Nephron progenitor cell (in vitro differentiated cells): ENCODE data around the gene SPAG16.

Experiments used
- DNase-seq: peaks from one replicate; pipeline ENCODE4 v3.0.0; 2021
- H3K27ac Mint-ChIP-seq: 2 replicates; pipeline ENCODE4 v1.8.0; 2021; ENCODE audit warnings: mild to moderate bottlenecking, moderate library complexity, mixed read lengths
- H3K27me3 Mint-ChIP-seq: 2 replicates; pipeline ENCODE4 v1.8.0; 2021; ENCODE audit warnings: mild to moderate bottlenecking, low read depth, mixed read lengths; ENCODE audit not compliant: poor library complexity
- H3K36me3 Mint-ChIP-seq: 2 replicates; pipeline ENCODE4 v1.8.0; 2021; ENCODE audit warnings: low read depth, mixed read lengths
- H3K4me1 Mint-ChIP-seq: 2 replicates; pipeline ENCODE4 v1.8.0; 2021; ENCODE audit warnings: mixed read lengths
- H3K4me3 Mint-ChIP-seq: 2 replicates; pipeline ENCODE4 v1.8.0; 2021; ENCODE audit warnings: mild to moderate bottlenecking, moderate library complexity, mixed read lengths
- H3K9me3 Mint-ChIP-seq: 2 replicates; pipeline ENCODE4 v1.8.0; 2021; ENCODE audit warnings: mild to moderate bottlenecking, moderate library complexity, mixed read lengths
- TF ChIP-seq, protein P1 (sequence below): fragments of 200-600 bp; sonication (generic); IDR thresholded peaks from 2 replicates; pipeline ENCODE4 v1.5.0; 2021; ENCODE audit warnings: antibody characterized with exemption

The SPAG16 gene

DNA sequence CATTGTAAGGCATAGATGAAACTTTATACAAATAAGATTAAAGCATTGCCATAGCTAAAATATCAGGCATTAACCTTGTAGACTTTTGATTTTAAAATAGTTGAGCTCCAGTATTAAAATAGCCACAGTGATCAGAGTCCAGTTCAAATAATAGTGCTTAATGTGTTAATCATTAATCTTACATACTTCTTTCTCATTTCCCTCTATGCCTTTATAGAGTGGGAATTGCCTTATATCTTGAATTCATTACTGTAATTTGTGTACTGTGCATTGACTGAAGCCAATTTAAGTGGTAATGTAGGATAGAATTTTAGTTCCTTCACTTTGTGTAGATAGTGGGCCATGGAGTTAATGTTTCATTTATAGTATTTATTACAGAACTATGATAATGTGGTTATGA is 577.4 kb downstream of the SPAG16 start:
- Mint-ChIP-seq H3K27ac (no peak overlapping the region), H3K9me3 (peaks cover 4% of the 10 kb centered on the region), H3K36me3 (no peaks in the 10 kb centered on the region), H3K27me3 (no peaks in the 10 kb centered on the region), H3K4me1 (no peaks in the 10 kb centered on the region), H3K4me3 (no peak overlapping the region)
- TF ChIP-seq, protein P1, sequence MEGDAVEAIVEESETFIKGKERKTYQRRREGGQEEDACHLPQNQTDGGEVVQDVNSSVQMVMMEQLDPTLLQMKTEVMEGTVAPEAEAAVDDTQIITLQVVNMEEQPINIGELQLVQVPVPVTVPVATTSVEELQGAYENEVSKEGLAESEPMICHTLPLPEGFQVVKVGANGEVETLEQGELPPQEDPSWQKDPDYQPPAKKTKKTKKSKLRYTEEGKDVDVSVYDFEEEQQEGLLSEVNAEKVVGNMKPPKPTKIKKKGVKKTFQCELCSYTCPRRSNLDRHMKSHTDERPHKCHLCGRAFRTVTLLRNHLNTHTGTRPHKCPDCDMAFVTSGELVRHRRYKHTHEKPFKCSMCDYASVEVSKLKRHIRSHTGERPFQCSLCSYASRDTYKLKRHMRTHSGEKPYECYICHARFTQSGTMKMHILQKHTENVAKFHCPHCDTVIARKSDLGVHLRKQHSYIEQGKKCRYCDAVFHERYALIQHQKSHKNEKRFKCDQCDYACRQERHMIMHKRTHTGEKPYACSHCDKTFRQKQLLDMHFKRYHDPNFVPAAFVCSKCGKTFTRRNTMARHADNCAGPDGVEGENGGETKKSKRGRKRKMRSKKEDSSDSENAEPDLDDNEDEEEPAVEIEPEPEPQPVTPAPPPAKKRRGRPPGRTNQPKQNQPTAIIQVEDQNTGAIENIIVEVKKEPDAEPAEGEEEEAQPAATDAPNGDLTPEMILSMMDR: no peak
- DNase-seq: no peak

DNA sequence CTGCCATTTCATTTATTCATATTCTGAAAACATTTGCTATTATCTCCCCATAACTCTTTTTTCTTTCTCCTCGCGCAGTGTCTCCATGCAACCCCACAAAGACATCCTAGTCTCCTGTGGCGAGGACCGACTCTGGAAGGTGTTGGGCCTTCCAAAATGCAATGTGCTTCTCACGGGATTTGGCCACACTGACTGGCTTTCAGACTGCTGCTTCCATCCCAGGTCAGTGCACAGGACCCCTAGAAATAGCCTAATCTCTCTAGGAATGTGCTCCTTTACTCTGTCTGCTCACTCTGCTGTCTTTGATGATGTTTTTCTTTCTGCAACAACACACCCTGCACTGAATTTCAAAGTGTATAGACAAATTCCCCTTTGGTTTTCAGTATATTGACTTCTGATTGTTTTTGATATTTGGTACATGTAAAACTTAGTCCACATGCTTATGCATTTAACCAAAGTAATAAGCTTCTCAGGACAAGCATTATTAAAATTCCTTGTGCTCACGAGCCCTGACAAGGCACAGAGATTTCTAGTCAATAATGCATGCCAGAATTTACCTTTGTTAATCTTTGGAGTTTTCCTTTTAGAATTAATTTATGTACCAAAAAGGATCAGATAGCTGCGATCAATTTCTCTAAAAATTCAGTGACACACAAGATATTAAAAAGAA is 578.3 kb downstream of the SPAG16 start:
- TF ChIP-seq, protein P1: no peak
- H3K27ac Mint-ChIP-seq: no peak overlapping the region
- DNase-seq: peak; percentile 3

DNA sequence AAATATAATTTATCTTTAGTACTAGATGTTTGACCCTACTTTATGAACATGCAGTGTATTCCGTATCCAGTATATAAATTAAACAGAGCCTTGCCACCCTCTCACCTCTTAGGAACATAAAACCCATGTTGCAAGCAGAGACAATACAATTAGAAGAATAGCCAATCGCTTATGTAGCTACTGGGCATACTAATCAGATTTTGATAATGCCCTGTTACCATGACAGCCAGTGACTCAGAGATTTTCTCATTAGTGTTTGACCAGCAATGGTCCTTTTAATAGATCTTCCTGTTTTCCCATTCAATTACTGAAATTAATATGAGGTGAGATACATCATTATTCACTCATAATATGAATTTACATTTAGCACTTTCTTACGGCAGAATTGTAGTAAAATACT is 579.3 kb downstream of the SPAG16 start:
- Mint-ChIP-seq H3K27ac (no peak overlapping the region), H3K36me3 (no peaks in the 10 kb centered on the region), H3K4me1 (no peaks in the 10 kb centered on the region), H3K4me3 (no peak overlapping the region), H3K9me3 (peaks cover 4% of the 10 kb centered on the region), H3K27me3 (no peaks in the 10 kb centered on the region)
- no peak for DNase-seq
- TF ChIP-seq, protein P1: no peak

More for the DNA sequence above, 578.3 kb downstream of the SPAG16 start:
- Mint-ChIP-seq H3K27me3 (no peaks in the 10 kb centered on the region), H3K4me3 (no peak overlapping the region), H3K9me3 (peaks cover 4% of the 10 kb centered on the region), H3K4me1 (no peaks in the 10 kb centered on the region), H3K36me3 (no peaks in the 10 kb centered on the region)

DNA sequence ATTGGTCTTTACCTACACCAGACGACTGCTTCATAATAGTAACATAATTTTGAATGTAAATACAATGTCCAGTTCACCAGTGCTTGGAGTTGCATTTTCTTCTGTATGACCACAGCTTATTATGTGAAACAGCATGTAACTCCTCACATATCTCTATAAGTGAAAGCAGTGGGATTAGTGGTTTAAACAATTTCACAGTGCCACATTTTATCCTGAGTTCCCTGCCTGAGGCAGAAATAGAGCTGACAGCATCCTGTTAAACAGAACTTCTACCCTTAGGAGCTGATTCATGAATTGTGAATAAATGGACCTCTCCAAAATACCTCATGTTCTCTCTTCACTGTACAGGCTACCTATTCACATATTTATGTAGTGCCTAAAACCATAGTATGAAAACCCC is 584.3 kb downstream of the SPAG16 start:
- H3K4me1 Mint-ChIP-seq: no peaks in the 10 kb centered on the region
- TF ChIP-seq, protein P1: no peak
- H3K27ac Mint-ChIP-seq: no peak overlapping the region
- no peaks in the 10 kb centered on the region for H3K27me3 Mint-ChIP-seq
- H3K4me3 Mint-ChIP-seq: no peak overlapping the region
- no peak for DNase-seq
- H3K36me3 Mint-ChIP-seq: no peaks in the 10 kb centered on the region
- peaks cover 8% of the 10 kb centered on the region for H3K9me3 Mint-ChIP-seq

DNA sequence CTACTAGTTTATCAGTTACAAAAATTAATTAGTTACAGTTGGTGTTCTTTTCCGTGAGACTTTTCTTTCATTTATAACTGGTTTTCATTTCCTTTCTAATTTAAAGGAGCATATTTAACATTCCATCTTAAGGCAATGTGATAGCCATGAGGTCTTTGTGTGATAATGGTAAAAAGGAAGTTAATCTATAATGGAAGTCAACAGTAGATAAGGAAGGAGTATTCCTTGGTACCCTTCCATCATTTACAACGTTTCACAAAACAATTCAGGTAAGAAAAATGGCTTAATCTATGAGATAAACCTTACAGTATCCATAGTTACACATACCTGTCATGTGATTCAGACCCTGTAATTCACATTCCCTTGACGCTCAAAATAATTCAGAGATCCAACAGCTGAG is 601.2 kb downstream of the SPAG16 start:
- no peaks in the 10 kb centered on the region for H3K27me3 Mint-ChIP-seq
- H3K4me1 Mint-ChIP-seq: no peaks in the 10 kb centered on the region
- TF ChIP-seq, protein P1: no peak
- peaks cover 4% of the 10 kb centered on the region for H3K9me3 Mint-ChIP-seq
- H3K27ac Mint-ChIP-seq: no peak overlapping the region
- H3K4me3 Mint-ChIP-seq: no peak overlapping the region
- no peaks in the 10 kb centered on the region for H3K36me3 Mint-ChIP-seq
- no peak for DNase-seq

DNA sequence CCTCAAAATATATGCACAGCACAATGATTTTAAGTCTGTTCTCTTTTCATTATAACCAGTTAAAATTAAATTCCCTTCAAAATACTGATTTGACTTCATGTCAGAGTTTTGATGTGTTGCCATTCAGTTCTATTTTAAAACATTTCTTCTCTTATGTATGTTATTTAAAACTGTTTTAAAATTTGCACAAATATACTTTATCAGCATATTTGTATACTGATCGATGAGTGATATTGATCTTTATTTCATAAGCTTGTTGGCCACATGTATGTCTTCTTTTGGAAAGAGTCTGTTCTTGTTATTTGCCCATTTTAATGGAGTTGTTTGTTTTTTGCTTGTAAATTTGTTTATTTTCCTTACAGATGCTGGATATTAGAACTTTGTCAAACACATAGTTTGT is 630.2 kb downstream of the SPAG16 start:
- no peaks in the 10 kb centered on the region for H3K27me3 Mint-ChIP-seq
- H3K4me1 Mint-ChIP-seq: no peaks in the 10 kb centered on the region
- no peak overlapping the region for H3K27ac Mint-ChIP-seq
- TF ChIP-seq, protein P1: no peak
- peaks cover 26% of the 10 kb centered on the region for H3K9me3 Mint-ChIP-seq
- H3K4me3 Mint-ChIP-seq: no peak overlapping the region
- DNase-seq: no peak
- no peaks in the 10 kb centered on the region for H3K36me3 Mint-ChIP-seq
